NCI-H1105 treated with DMSO at 0.1 percent for 48 hours (cell line): ENCODE results near the gene OVOL1.

Experiments
- DNase-seq: peaks from one replicate; lab custom pipeline; 2025; lab: John Stamatoyannopoulos, UW

OVOL1 gene

DNA sequence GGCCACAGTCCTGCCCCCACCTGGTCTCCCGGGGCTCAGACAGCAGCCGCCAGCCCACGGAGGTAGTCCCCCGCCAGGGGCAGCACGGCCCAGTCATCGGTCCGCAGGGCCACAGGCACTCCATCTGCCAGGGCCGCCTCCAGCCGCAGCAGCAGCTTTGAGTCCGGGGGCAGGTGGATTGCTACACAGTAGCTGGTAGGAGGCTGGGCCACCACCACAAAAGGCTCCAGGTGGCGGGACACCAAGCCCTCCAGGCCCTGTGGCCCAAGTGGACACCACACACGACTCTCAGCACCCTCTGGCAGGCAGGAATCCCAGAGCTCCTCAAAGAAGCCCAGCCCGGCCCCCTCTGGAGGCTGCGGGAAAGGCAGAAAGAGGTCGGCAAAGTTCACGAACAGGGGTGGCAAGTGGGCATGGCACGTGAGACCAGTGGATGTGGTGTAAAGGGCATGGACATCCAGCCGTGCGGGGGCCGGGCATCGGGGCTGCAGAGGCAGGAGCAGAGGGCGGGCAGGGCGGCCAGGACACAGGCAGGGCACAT, 9.0 kb upstream of the OVOL1 start:
- no peak for DNase-seq

DNA sequence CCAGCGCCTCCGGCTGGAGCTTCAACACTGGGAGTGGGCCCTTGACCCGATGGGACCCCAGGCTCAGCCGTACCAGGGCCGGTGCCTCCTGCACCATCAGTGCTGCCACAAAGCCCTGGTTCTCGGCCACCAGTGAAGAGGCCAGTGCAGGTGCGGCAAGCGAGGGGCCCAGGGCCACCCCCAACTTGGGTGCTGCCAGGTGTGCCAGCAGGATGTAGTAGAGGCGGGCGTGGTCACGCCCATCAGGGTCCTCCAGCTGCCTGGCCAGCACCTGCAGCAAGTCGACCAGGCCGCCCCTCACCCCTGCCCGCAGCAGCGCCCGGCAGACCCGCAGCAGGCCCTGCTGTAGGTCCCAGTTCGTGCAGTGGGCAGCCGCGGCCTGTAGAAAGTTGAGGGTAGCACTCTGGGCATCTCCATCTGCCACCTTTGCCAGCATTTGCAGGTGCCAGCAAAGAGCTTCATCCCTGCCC, 8.4 kb upstream of the OVOL1 start:
- no peak for DNase-seq

DNA sequence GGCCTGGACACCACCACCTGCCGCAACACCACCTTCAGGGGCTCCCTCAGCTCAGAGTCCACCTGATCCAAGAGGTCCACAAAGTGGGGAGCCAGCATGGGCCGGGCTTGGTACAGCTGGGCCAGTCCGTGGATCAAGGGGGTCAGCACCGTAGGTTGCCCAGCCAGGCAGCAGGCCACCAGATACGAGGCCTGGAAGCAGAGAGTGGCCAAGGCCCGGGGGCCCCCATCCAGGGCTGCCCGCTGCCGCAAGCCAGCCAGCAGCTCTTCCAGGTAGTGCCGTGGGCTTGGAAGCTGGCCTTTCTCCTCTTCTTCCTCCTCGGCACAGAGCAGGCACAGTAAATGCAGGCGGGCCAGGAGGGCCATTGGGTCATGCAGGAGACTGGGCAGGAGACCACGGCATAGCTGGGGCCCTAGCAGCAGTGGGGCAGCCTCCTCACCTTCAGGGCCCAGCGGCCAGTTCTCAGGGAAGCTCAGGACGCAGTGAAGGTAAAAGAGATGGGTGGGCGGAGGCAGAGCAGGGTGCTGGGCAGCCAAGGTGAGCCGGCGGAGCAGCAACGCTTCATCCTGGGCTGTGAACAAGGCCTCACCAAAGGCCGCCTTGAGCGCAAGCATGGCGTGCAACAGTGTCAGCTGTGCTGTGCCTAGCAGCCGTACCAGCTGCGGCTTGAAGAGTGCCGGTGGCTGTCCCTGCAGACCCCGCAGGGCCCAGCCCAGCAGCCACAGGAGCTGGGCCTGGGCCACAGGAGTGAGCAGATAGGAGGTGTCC, 7.8 kb upstream of the OVOL1 start:
- DNase-seq = no peak

DNA sequence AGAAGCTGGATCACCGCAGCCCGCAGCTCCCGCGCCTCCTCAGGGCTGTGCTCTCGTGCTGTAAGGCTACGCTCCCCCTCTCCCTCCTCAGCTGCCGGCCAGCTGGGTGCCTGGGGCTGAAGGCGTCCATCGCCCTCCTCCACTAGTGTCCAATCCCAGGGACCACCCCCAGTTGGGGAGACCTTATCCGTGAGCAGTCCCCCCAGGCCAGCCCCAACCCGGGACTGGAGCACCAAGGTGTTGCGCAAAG, 7.3 kb upstream of the OVOL1 start:
- no peak for DNase-seq

DNA sequence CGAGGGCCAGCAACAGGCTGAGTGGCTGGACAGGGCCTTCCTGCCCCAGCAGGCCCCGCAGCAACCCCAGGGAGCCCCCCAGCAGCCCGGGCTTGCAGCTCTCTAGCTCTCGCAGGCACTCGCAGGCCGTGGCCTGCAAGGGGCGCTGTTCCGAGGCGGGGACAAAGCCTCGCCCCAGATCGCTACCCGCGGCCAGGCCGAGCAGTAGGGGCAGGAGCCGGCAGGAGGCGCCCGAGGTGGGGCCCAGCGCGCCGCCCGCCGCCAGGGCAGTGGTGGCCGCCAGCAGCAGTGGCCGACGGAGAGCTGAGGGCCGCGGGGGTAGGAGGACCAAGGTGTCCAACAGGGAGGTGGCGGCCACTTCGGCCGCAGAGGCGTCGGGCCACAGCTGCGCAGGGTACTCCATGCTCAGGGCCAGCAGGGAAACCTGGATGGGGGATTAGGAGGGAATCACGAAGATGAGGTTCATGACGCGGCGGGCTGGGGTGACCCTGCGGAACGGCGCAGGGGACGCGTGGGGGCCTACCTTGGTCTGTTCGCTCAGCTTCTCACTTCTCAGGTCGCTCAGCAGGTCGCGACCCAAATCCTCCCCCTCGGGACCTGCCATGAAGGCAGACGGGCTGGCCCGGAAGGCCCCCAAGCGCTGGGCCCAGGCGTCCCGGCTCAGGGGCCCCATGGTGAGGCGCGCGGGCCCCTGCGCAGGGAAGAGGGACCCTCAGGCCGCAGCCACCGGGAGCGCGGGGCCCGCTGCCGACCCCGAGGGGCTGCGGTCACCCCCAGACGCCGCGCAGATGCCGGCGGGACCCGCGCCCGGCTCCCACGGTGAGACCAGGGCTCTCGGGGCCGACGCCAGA, 6.7 kb upstream of the OVOL1 start:
- DNase-seq = peak; percentile 34

DNA sequence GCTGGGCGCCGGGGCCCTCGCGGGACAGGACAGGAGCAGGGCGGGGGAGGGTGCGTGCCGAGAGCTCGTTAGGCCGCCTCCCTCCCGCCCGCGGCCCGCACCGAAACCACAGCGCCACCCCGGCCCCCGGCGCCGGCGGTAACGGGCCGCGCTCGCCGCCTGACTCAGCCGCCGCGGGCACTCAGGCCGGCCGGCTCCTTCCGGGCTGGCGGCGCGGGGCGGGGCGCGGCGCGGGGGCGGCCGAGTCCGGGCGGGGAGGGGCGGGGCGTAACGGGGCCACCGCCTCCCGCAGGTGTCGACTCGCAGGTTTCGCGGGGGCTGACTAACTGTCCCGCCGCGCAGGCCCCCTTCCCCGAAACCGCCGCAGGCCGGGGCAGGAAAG, 6.1 kb upstream of the OVOL1 start, which contains the start of gene AP5B1:
AP5B1 (minus strand) TSS at position 207 of the 382 bp plus-strand sequence. CDS start 385 bp downstream, outside the sequence.
- peak; percentile 37 for DNase-seq

DNA sequence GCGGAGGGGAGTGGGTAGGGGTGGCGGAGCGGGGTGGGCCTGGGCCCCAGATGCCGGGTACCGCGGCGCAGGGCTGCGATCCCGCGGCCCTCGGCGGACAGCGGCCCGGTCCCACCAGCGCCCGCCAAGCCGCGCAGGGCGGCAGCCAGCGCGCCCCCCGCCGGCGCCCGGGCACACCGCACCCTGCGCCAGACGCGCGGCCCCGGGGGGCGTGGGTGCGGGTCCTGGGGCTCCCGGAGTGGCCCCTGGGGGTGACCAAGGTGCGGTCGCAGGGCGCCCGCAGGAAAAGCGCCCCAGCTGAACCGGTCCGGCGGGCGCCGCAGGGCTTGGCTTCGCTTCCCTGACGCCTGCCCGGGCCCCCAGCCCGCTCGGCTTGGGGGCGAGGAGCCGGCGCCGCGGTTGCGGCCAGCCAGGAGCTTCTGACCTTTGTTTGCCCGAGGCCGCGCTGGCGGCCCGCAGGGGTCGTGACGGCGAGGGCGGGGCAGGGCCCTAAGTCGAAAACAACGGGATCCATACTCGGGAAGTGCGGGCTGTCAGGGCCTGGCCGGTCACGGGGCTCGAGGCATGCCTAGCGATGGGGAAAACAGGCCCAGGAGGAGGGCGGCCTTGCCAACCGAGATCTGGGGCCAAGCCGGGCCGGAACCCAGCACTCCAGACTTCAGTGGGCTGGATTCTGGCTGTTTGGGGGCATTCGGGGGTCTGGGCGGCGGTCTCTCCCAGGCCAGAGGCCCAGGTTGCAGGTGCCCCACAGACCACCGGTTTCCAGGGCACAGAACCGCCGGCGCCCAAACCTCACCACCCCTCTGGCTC, 5.5 kb upstream of the OVOL1 start:
- DNase-seq = no peak

DNA sequence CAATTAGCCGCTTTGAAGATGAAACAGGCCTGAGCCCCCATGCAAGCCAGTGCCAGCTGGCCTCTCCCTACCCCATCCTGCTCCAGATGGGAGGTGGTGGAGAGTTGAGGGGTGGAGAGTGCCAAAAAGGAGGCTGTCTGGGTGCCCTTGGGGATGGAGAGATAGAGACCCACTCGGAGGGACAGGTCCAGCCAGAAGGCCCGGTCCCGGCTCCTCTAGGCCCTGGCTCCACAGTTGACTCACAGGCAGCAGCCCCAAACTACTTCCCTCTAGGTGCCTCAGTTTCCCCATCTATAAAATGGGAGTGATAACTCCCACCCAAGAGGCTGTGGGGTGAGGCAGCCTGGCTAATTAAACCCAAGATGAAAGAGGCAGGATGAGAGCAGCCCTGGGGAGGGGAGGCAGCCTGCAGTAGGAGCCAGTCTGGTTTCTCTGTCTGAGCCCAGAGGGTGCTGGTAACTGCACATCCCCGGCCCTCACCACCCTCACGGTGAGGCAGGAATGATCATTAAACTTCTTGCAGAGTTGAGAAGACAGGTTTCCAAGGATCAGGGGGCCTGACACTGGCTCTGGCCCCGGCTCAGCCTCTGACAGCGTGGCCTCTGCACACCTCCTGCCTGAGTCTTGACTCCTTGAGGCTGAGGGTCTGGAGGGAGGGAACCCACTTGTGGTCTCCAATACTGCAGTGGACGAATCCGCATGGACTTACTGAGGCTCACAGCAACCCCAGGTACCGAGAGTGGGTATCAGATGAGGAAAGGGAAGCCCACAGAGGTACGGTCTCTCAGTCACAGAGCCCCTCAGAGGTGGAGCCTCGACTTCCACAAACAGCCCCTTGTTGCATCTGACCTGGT, 4.7 kb upstream of the OVOL1 start:
- no peak for DNase-seq

DNA sequence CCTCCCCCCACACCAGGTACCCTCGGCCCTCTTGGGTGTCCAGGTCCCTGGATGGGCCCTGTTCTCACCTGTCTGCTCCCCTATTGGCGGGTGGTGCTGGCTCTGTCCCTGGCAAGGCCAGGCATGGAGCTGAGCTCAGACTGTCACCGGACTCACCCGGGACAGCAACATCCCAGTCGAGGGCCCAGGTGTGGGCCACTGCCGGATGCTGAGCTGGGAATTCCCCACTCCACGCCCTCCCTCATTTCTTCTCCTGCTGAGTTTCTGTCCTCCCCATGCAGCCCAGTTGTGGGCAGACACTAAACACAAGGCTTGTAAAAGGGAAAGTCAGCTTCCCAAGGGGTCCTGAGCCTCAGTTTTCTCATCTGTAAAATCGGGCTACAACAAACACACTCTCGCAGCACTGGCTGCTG, 4.0 kb upstream of the OVOL1 start:
- DNase-seq = no peak

DNA sequence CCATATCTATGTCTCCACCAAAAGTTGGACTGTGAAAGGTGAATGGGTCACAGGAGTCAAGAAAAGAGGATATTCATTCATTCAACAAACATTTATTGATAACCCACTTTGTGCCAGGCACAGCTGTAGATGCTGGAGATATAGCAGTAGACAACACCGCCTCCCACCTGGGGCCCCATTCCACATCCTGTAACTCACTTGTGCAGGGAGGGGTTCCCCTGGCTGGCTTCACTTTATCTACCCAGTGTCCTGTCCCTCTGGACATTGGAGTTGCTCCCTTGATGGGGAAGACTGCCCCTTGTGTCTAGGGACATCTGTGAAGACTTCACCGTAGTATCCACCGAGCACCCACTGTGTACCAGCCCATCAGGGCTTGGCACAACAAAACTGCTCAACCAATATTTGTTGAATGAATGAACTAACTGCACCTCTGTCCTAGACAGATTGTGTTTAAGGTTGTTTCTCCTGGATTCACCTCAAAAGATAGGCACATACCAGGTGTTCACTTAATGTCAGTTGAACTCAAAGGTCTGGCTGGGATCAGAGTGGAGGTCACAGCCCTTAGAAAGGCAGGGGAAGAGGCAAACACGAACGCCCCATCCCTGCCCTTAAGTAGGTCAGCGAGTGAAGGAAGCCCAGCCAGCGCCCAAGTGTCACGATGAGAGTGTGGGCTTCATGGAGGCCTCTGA, 1.4 kb upstream of the OVOL1 start:
- DNase-seq = no peak

DNA sequence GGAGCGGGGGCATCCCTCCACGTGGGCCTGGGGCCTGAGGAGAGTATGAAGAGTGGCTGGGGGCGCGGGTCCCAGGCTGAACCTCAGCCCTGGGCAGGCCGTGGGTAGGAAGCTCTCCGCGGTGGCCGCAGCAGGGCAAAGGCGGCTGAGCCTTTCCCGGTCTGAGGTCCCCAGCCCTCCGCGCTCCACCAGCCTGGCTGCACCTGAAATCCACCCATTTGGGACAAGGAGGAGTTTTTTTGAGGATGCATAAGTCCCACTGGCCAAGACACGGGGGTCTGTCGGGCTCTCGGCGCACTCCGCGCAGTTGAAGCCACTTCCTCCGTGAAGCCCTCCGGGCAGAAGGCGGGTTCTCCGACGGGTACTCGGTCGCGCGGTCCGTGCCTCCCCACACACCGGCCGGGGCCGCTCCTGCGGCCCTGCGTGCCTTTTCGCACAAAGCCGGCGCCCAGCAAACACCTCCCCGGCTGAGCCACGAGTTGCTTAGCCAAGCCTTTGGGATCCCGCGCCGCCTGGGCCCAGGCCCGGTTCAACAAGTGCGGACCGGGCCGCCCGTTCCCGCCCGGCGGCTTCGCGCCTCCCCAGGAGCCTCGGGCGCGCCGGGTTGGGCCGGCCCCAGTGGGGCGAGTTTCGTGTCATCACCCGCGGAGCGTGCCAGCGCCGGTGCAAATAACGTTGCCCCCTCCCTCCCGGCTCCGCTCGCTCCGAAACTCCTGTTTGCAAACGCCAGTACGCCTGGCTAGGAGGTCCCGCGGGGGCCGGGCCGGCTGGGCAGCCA, 666 bp upstream of the OVOL1 start:
- DNase-seq = no peak

DNA sequence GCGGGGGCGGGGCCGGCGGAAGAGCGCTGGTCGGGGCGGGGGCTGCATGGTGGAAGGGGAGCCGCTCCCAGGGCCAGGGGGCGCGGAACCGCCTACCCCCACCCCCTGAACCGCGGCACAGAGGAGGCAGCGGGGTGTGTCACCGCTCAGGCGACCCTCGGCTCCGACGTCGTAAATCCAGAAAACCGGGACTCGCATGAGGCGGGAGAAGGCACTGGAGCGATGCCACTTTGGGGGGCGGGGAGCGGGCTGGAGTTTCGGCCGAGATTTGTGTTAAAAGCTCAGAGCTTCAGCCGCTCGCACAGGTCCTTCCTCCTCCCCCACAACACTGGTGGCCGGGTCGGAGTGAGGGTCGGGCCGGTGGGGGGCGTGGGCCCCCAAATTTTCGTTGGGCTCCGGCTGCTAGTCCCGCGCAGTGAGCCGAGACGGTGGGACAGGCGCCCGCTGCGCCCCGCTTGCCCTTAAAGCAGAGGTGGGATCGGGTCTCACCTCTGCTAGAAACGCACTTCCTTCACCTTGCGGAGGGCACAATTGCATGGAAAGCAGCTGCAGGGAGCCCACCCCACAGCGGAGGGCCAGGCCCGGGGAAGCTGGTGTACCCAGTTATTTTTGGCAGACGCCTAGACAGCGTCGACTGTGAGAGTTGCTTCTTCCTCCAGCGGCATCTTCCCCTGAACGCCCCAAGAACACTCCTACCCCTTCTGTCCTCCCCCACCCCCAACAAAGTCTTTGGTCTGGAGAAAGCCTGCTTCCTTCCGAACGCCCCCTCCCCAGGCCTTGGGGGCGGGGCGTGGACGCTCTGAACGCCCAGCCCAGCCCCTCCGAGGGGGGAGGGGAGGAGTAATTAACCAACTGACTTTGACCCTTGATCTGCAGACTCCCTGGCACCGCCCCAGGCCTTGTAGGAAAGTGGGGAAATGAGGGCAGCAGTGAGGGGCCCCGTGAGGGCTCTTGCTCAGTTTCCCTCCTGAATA, 1.1 kb downstream of the OVOL1 start:
- peak; percentile 18 for DNase-seq

DNA sequence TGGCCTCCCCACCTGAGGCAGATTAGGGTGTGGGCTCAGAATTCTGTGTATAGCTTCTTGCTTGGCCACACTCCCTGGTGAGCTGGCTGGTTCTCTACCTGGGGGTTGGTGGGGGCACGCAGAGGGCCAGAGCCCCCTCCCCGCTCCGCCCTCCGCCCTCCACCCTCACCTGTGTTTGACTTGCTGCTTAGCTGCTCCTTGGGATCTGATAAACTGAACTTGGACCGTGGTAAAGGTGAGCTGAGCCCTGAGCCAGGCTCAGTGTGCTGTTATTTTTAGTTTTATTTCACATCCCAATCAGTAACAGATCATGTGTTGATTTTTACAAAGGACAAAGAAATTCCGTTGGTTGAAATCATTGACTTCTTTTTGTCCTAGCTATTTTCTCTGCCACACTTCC, 2.0 kb downstream of the OVOL1 start:
- DNase-seq = no peak

DNA sequence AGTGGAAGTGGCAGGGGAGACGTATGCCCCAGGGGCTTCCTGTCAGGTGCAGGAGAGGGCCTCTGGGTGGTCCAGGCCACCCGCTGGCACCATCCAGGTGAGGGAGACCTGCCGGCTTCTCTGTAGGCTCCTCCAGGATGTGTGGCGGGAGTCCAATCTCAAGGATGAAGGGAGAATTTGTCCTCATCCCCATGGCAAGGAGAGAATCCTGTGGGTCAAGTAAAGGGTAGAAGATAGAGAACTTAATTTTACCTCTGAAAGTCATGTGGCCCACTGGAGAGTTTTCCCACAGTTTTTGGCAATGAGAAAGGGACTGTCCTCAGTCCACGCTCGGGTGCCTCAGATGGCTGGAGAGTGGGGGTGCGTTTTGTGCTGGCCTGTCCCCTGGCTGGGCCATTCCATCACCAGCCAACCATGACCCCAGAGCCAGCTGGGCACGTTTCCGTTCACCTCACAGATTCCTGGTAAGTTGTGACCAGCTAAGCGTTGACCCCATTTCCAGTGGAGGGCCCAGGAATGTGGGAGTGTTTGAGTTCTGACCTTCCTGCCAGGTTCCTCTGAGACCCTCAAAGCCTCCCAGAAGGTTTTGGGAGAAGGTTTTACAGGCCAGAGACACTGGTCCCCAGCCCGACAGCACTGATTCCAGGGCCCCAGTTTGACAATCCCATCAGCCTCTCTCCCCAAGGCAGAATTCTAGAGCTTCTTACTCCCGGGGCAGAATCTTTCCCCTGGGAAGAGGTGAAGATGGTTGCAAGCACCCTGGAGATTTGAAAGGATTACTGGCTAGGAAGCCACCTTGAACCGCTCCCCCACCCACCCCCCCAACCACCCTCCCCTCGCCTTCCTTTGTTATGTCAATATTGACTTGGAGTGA, 2.6 kb downstream of the OVOL1 start:
- DNase-seq = no peak

DNA sequence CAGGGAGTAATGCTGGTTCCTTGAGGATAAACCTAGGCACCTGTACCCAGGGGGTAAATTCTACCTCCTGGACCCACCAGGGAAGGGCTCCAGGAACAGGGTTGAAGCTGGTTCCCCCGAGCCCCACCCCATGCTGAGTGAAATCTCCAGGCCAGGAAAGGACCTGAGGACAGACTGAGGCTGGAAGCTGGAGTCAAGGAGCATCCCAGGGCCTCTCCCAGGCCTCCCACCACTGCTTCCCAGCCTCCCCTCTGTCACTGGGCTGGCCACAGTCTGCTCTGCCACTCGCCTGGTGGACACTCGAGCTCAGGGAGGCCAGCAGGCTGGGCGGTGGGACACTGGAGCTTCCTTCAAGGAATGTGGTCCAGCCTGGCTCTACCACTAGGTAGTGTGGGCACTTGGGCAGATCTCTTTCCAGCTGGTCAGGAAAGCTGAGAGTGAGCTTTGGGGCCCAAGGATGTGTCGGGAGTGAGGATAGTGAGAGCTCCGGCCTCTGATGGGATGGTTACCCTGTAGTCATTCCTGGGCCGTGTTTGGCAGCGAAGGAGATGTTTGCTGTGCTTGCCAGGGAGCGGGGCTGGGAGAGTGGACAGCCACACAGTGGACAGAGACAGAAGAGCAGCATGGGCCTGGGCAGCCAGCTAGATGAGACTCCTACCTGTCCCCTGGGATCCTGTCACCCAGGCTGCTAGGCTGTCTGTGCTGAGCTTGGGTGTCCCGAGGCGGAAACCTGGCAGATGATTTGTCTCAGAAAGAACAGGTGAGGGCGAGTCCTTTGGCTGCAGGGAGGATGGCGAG, 3.4 kb downstream of the OVOL1 start:
- DNase-seq = no peak

DNA sequence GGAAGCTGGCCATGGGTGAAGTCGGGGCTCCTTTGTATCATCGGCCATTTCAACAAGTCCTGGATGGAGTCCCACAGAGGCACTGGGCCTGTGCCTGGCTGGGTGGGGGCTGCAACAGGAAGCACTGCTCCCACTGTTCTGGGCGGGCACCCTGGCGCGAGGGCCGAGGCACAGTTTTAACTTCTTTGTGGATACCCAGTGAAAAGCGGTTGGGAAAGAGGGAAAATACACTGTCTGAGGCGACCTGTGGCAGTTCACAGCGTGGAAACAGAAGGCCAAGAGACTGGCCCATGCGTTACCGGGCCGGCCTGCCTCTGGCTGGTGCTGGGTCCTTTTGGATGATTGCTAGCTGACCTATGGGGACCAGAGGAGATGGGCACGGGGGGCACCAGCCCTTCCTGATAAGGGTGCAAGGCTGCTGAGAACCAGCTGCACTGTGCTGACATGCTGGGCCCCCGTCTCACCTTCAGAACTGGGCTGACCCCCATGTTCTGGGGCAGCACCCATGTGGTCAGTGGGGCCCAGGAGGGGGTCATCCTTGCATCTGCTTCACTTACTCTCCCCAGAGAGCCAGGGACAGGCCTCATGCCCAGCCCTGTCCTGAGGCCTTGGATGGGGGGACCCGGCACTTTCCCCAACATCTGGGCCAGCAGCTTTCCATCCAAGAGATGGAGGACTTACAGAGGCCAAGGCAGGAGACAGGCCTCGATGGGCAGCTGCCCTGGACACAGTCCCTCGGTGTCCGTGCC, 4.2 kb downstream of the OVOL1 start:
- DNase-seq = no peak
